ENCODE data around the gene OR2B2.

Gene OR2B2

GRCh38 chr6:27867945-27868300, 44.3 kb downstream of the OR2B2 start:
- Histone ChIP-seq H3K4me1 (no peaks in the 10 kb centered on the region), H3K4me3 (no peak overlapping the region), H3K9me3 (no peaks in the 10 kb centered on the region), H3K27me3 (ENCODE audit: low read depth) (no peaks in the 10 kb centered on the region), H3K36me3 (replicated peaks) (no peaks in the 10 kb centered on the region)
- no peak for DNase-seq (ENCODE audit: low spot score in 2 of 2)
- in situ Hi-C loops (cut with MboI; ENCODE audit: low sequenced_read_pairs), result no loop called here

- no peak for DNase-seq (ENCODE audit: low spot score in 2 of 2)
- Histone ChIP-seq H3K27me3 (ENCODE audit: low read depth) (no peaks in the 10 kb centered on the region), H3K9me3 (no peaks in the 10 kb centered on the region), H3K4me3 (no peak overlapping the region), H3K36me3 (replicated peaks) (no peaks in the 10 kb centered on the region), H3K4me1 (no peaks in the 10 kb centered on the region)
- in situ Hi-C loops (cut with MboI; ENCODE audit: low sequenced_read_pairs), result no loop called here
Observed at GRCh38 chr6:27867051-27867944, 44.9 kb downstream of the OR2B2 start.

DNA sequence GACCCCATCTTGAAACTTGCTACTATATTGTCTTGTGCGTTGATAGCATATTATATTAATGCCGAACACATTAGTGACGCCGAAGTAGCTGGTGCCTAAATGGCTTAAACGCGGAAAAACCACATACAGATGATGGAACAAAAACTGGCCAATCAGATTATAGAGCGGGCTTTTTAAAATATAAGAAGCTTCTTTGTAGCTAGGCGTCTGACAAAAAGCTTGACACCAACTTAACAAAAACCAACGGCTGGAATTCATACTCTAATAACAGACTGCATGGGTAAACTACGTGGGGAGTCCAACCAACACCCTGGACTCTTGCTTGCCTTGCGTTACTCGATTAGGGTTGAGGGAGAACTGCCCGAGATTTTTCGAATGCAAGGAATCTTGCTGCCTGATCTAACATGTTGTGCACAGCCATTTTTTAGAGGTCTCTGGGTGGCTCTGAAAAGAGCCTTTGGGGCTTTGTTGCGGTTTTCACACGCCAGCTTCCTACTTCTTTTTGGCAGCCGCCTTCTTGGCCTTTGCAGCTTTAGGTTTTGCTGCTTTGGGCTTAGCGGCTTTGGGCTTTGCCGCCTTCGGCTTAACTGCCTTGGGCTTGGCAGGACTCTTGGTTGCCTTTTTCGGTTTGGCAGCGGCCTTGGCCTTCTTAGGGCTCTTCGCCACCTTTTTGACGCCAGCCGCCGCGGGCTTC, 45.7 kb downstream of the OR2B2 start:
- Histone ChIP-seq H3K9me3 (no peaks in the 10 kb centered on the region), H3K4me1 (no peaks in the 10 kb centered on the region), H3K36me3 (replicated peaks) (no peaks in the 10 kb centered on the region), H3K27me3 (ENCODE audit: low read depth) (no peaks in the 10 kb centered on the region), H3K4me3 (no peak overlapping the region)
- DNase-seq (ENCODE audit: low spot score in 2 of 2), result no peak
- in situ Hi-C loops (cut with MboI; ENCODE audit: low sequenced_read_pairs), result no loop called here

- DNase-seq (ENCODE audit: low spot score in 2 of 2), result no peak
- no peaks in the 10 kb centered on the region for H3K27me3 ChIP-seq (ENCODE audit: low read depth)
- no peaks in the 10 kb centered on the region for H3K9me3 ChIP-seq
- no peaks in the 10 kb centered on the region for H3K36me3 ChIP-seq (replicated peaks)
- in situ Hi-C loops (cut with MboI; ENCODE audit: low sequenced_read_pairs), result no loop called here
- no peaks in the 10 kb centered on the region for H3K4me1 ChIP-seq
- H3K4me3 ChIP-seq, result no peak overlapping the region
Observed at GRCh38 chr6:27865850-27866356, 46.3 kb downstream of the OR2B2 start.

GRCh38 chr6:27864906-27865849, 47.0 kb downstream of the OR2B2 start:
- Histone ChIP-seq H3K9me3 (no peaks in the 10 kb centered on the region), H3K36me3 (replicated peaks) (no peaks in the 10 kb centered on the region), H3K27me3 (ENCODE audit: low read depth) (no peaks in the 10 kb centered on the region), H3K4me3 (no peak overlapping the region), H3K4me1 (no peaks in the 10 kb centered on the region)
- in situ Hi-C loops (cut with MboI; ENCODE audit: low sequenced_read_pairs), result no loop called here
- no peak for DNase-seq (ENCODE audit: low spot score in 2 of 2)

- Histone ChIP-seq H3K4me3 (no peak overlapping the region), H3K4me1 (no peaks in the 10 kb centered on the region), H3K9me3 (no peaks in the 10 kb centered on the region), H3K27me3 (ENCODE audit: low read depth) (no peaks in the 10 kb centered on the region), H3K36me3 (replicated peaks) (no peaks in the 10 kb centered on the region)
- in situ Hi-C loops (cut with MboI; ENCODE audit: low sequenced_read_pairs), result no loop called here
- no peak for DNase-seq (ENCODE audit: low spot score in 2 of 2)
Observed at GRCh38 chr6:27863962-27864905, 48.0 kb downstream of the OR2B2 start.

DNA sequence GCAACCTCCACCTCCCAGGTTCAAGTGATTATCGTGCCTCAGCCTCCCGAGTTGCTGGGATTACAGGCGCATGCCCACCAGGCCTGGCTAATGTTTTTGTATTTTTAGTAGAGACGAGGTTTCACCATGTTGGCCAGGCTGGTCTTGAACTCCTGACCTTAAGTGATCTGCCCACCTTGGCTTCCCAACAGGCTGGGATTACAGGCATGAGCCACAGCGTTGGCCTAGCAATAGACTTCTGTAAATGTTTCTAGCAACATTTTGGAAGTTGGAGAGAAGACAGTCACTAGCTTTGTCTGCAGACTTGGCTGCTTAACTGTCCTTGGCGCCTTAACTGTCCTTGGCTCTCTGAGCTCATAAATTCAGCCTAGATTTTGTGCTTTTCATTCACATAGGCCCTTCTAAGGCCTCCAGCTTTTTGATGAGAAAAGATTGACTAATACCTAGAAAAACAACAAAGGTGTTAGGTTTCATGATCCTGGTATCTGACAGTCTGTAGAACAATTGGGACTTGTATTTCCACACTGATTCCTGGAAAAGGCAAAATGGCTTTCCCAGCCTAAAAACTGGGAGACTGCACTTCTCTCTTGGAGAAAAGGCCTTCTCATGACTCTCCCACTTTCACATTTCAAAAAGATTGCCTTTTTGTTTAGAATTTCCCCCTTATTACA, 49.7 kb downstream of the OR2B2 start:
- in situ Hi-C loops (cut with MboI; ENCODE audit: low sequenced_read_pairs), result no loop called here
- H3K4me3 ChIP-seq, result no peak overlapping the region
- no peak for DNase-seq (ENCODE audit: low spot score in 2 of 2)

GRCh38 chr6:27861861-27862260, 50.3 kb downstream of the OR2B2 start:
- no peaks in the 10 kb centered on the region for H3K36me3 ChIP-seq (replicated peaks)
- no peaks in the 10 kb centered on the region for H3K27me3 ChIP-seq (ENCODE audit: low read depth)
- no peak overlapping the region for H3K4me3 ChIP-seq
- in situ Hi-C loops (cut with MboI; ENCODE audit: low sequenced_read_pairs), result no loop called here
- no peak for DNase-seq (ENCODE audit: low spot score in 2 of 2)
- H3K4me1 ChIP-seq, result no peaks in the 10 kb centered on the region
- no peaks in the 10 kb centered on the region for H3K9me3 ChIP-seq

More for the DNA sequence above, 49.7 kb downstream of the OR2B2 start:
- Histone ChIP-seq H3K36me3 (replicated peaks) (no peaks in the 10 kb centered on the region), H3K9me3 (no peaks in the 10 kb centered on the region), H3K4me1 (no peaks in the 10 kb centered on the region), H3K27me3 (ENCODE audit: low read depth) (no peaks in the 10 kb centered on the region)

DNA sequence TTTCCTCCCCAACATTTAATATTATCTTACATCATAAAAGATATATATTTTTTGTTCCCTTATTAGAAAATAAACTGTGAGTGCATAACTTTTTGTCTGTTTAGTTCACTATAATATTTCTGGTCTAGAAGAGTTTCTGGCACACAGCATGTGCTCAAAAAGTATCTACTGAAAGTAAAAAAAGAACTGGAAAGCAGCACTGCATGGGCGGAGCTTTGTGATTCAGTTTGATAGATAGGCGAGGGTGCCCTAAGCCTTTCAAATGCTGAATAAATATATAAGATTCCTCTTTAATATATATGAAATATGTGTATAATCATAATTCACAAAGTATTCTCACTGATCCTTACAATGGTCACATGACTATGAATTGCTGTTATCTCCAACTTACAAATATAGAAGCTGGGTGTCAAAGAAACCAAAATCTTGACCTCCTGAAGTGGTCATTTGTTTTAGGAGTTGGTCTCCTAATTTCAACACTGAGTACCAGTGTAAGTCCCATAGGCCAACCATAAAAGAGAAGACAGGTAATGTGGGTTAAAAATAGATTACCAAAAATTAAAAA, 50.8 kb downstream of the OR2B2 start:
- H3K36me3 ChIP-seq (replicated peaks), result no peaks in the 10 kb centered on the region
- no peak overlapping the region for H3K4me3 ChIP-seq
- H3K27me3 ChIP-seq (ENCODE audit: low read depth), result no peaks in the 10 kb centered on the region
- H3K4me1 ChIP-seq, result no peaks in the 10 kb centered on the region
- DNase-seq (ENCODE audit: low spot score in 2 of 2), result no peak
- H3K9me3 ChIP-seq, result no peaks in the 10 kb centered on the region
- in situ Hi-C loops (cut with MboI; ENCODE audit: low sequenced_read_pairs), result no loop called here

Data from HAP-1 (cell line).